OCI-LY7 (cell line): ENCODE data around the gene ZNF175. TPM values are rescaled to one million over a fixed set of nuclear protein-coding genes. Genes with fewer than 3 reads are reported as not detected.

Source experiments
- BruUV-seq: library from RNA; stranded (reverse); fragments of 400-500 nt; replicated peaks from 2 replicates; lab custom pipeline; 2021; lab: Mats Ljungman, UMichigan
- CTCF ChIA-PET: fragments of 300-600 bp; sonication (Branson Sonifier 250); formaldehyde crosslinking; loops from one replicate; lab custom pipeline; 2022; ENCODE audit warnings: antibody characterized with exemption; ENCODE audit not compliant: unreplicated experiment; lab: Charles Lee
- POLR2A ChIA-PET: fragments of 300-600 bp; sonication (Branson Sonifier 250); formaldehyde crosslinking; loops from one replicate; lab custom pipeline; 2022; ENCODE audit warnings: antibody characterized with exemption; lab: Charles Lee
- DNase-seq: peaks from one replicate; pipeline ENCODE4 v3.0.0-alpha.2; 2015; ENCODE audit warnings: low spot score
- H2AFZ ChIP-seq: fragments of 200-600 bp; sonication (generic), shearing (Covaris generic); 2 replicates; pipeline ENCODE4 v1.6.1; 2014; ENCODE audit warnings: mild to moderate bottlenecking, antibody characterized with exemption, low read length, moderate library complexity
- H3K27ac ChIP-seq: fragments of 200-600 bp; sonication (generic); 2 replicates; pipeline ENCODE4 v1.5.1; 2014; ENCODE audit warnings: mixed run types, low read depth, mild to moderate bottlenecking, moderate library complexity, low read length, inconsistent platforms; ENCODE audit not compliant: poor library complexity, severe bottlenecking
- H3K36me3 ChIP-seq: fragments of 200-600 bp; sonication (generic); 2 replicates; pipeline ENCODE4 v1.6.1; 2014; ENCODE audit warnings: mild to moderate bottlenecking, antibody characterized with exemption, low read length, moderate library complexity, mixed read lengths; ENCODE audit not compliant: insufficient read depth
- H3K4me1 ChIP-seq: fragments of 200-600 bp; sonication (generic); 2 replicates; pipeline ENCODE4 v1.5.1; 2014; ENCODE audit warnings: mild to moderate bottlenecking, low read length; ENCODE audit not compliant: insufficient read depth, poor library complexity, severe bottlenecking
- H3K4me2 ChIP-seq: fragments of 200-600 bp; sonication (generic); 2 replicates; pipeline ENCODE4 v1.6.1; 2014; ENCODE audit warnings: mild to moderate bottlenecking, low read length
- H3K4me3 ChIP-seq: fragments of 200-600 bp; sonication (generic); 2 replicates; pipeline ENCODE4 v1.5.1; 2014; ENCODE audit warnings: mild to moderate bottlenecking, low read depth, low read length; ENCODE audit not compliant: poor library complexity, severe bottlenecking
- H3K79me2 ChIP-seq: fragments of 200-600 bp; sonication (generic); 2 replicates; pipeline ENCODE4 v1.6.1; 2016; ENCODE audit warnings: low read depth, mild to moderate bottlenecking, low read length, moderate library complexity, mixed read lengths; ENCODE audit not compliant: insufficient read depth
- H3K9me2 ChIP-seq: fragments of 200-600 bp; sonication (generic); 2 replicates; pipeline ENCODE4 v1.6.1; 2016; ENCODE audit warnings: mild to moderate bottlenecking, low read length, mixed read lengths; ENCODE audit not compliant: insufficient read depth
- H3K9me3 ChIP-seq: fragments of 200-600 bp; sonication (generic); 2 replicates; pipeline ENCODE4 v1.6.1; 2014; ENCODE audit warnings: mild to moderate bottlenecking, mixed run types, low read length, mixed read lengths
- H4K20me1 ChIP-seq: fragments of 200-600 bp; sonication (generic); 2 replicates; pipeline ENCODE4 v1.6.1; 2014; ENCODE audit warnings: mild to moderate bottlenecking, antibody characterized with exemption, low read length, moderate library complexity, mixed read lengths; ENCODE audit not compliant: insufficient read depth
- EZH2phosphoT487 ChIP-seq: fragments of 200-600 bp; sonication (generic); IDR thresholded peaks from 2 replicates; pipeline ENCODE4 v1.6.1; 2018; ENCODE audit warnings: low read depth, borderline replicate concordance, mild to moderate bottlenecking, mixed run types, antibody characterized with exemption, low read length, moderate library complexity, mixed read lengths
- intact Hi-C: fragments of 100-400 bp; cut with micrococcal nuclease; formaldehyde crosslinking; loops from one replicate; pipeline ENCODE4 v1.10.0; 2022; ENCODE audit not compliant: unreplicated experiment
- total RNA-seq, 2 experiments: library from RNA; depleted of rRNA in 1 of 2; stranded (reverse); fragments of >200 nt in 1 of 2; shearing (Covaris generic) in 1 of 2; gene quantifications; 2 replicates each; pipeline ENCODE4 v1.2.3, GENCODE V29; 2014 to 2022
- TF ChIP-seq, protein P1 (sequence below): fragments of 200-600 bp; sonication (generic); conservative IDR thresholded peaks from 2 replicates; pipeline ENCODE4 v1.5.1; 2014; ENCODE audit warnings: mild to moderate bottlenecking, antibody characterized with exemption, low read length, moderate library complexity, mixed read lengths

The ZNF175 gene
- total RNA-seq, 2 experiments from 2014 or later: 3.5 to 10.4 TPM

DNA sequence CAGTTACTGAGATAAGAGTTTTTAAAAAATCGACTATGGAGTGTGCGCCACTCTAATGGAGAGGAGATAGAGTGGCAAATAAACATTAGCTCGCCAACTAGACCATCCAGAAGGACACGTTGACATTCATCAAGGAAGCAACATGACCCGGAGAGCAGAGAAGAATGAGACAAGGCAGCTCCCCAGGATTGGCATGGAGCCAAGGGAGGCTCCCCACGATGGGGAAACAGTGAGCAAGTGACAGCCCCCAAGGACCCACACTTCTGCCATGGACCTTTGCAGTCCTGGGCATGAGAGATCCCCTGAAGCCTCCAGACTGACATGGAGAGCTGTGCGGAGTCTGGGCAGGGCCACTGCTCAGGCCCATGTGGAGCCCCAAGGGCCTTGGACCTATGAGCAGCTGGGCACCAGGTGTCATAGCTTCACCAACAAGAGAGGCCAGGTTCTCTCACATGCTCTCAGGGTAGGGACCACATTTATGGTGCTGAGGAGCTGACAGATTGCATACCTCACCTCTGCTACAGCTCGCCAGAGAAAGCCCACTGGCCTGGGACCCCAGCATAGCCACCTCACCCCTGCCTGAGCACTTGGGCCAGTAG, 46.3 kb upstream of the ZNF175 start:
- Histone ChIP-seq H3K4me1 (no peaks in the 10 kb centered on the region), H3K4me2 (no peak overlapping the region), H4K20me1 (no peaks in the 10 kb centered on the region), H3K36me3 (no peaks in the 10 kb centered on the region), H3K9me3 (no peaks in the 10 kb centered on the region), H2AFZ (no peak overlapping the region), H3K4me3 (no peak overlapping the region), H3K27ac (no peak overlapping the region), H3K79me2 (no peaks in the 10 kb centered on the region), H3K9me2 (no peaks in the 10 kb centered on the region)
- CTCF ChIA-PET: no interaction called here
- BruUV-seq: no TSS peak
- POLR2A ChIA-PET: no interaction called here
- no peak for TF ChIP-seq EZH2phosphoT487
- TF ChIP-seq, protein P1, sequence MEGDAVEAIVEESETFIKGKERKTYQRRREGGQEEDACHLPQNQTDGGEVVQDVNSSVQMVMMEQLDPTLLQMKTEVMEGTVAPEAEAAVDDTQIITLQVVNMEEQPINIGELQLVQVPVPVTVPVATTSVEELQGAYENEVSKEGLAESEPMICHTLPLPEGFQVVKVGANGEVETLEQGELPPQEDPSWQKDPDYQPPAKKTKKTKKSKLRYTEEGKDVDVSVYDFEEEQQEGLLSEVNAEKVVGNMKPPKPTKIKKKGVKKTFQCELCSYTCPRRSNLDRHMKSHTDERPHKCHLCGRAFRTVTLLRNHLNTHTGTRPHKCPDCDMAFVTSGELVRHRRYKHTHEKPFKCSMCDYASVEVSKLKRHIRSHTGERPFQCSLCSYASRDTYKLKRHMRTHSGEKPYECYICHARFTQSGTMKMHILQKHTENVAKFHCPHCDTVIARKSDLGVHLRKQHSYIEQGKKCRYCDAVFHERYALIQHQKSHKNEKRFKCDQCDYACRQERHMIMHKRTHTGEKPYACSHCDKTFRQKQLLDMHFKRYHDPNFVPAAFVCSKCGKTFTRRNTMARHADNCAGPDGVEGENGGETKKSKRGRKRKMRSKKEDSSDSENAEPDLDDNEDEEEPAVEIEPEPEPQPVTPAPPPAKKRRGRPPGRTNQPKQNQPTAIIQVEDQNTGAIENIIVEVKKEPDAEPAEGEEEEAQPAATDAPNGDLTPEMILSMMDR: no peak
- intact Hi-C loops: no loop called here
- no peak for DNase-seq

DNA sequence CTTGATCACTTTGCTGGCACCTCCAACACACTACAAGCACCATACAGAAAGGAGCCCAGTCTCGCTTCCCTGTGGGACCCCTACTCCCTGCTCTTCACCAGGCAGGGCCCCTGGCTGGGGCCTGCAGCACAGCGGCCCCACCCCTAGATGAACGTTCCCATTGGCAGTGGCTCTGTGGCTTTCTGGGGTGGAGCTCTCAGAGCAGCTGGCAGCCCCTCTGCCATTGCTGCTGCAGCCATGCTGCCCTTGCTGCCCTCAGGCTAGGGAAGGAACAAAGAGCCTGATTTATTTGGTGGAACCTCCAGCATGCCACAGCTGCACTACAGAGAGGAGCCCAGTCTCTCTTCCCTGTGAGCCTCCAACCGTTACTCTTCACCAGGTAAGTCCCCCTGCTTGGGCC, 45.4 kb upstream of the ZNF175 start:
- intact Hi-C loops: no loop called here
- BruUV-seq: no TSS peak
- no peaks in the 10 kb centered on the region for H3K9me2 ChIP-seq
- H3K9me3 ChIP-seq: no peaks in the 10 kb centered on the region
- no peak overlapping the region for H2AFZ ChIP-seq
- DNase-seq: no peak
- no peaks in the 10 kb centered on the region for H4K20me1 ChIP-seq
- ChIA-PET CTCF (no interaction called here), POLR2A (no interaction called here)
- no peak overlapping the region for H3K27ac ChIP-seq
- H3K4me3 ChIP-seq: no peak overlapping the region
- no peaks in the 10 kb centered on the region for H3K4me1 ChIP-seq
- H3K36me3 ChIP-seq: no peaks in the 10 kb centered on the region
- no peaks in the 10 kb centered on the region for H3K79me2 ChIP-seq
- TF ChIP-seq EZH2phosphoT487: no peak
- TF ChIP-seq, protein P1: no peak
- no peak overlapping the region for H3K4me2 ChIP-seq

DNA sequence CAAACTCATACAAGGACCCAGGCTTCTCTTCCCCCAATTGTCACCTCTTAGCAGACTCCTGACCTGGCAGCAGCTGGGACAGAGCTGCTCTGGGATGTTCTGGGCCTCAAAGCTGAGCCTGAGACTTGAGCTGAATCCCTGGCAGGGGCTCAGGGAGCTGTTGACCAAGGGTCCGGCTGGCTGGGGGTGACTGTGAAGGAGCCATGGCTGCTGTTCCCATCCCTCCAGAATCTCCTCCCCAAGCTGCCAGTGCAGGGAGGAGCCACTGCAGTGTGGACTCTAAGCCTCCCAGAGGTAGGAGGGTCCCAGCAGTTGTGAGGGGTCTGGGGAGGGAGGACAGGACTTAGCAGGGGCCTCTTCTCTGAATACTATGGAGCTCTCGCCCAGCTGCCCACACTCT, 41.8 kb upstream of the ZNF175 start:
- Histone ChIP-seq H3K36me3 (no peaks in the 10 kb centered on the region), H3K27ac (no peak overlapping the region), H3K9me2 (no peaks in the 10 kb centered on the region), H3K4me1 (no peaks in the 10 kb centered on the region), H3K79me2 (no peaks in the 10 kb centered on the region), H3K4me2 (no peak overlapping the region), H2AFZ (no peak overlapping the region), H3K9me3 (no peaks in the 10 kb centered on the region), H4K20me1 (no peaks in the 10 kb centered on the region), H3K4me3 (no peak overlapping the region)
- ChIA-PET CTCF (no interaction called here), POLR2A (no interaction called here)
- no peak for DNase-seq
- intact Hi-C loops: no loop called here
- no TSS peak for BruUV-seq
- no peak for TF ChIP-seq EZH2phosphoT487
- TF ChIP-seq, protein P1: no peak
